GM15510 (cell line): Measurements from ENCODE around the gene SLC19A1.

ENCODE experiments used
- POLR2A ChIP-seq: IDR thresholded peaks from 3 replicates; pipeline ENCODE4 v1.6.1; 2011; ENCODE audit warnings: borderline replicate concordance; ENCODE audit not compliant: insufficient read length; ENCODE audit errors: extremely low read depth

The SLC19A1 gene

DNA sequence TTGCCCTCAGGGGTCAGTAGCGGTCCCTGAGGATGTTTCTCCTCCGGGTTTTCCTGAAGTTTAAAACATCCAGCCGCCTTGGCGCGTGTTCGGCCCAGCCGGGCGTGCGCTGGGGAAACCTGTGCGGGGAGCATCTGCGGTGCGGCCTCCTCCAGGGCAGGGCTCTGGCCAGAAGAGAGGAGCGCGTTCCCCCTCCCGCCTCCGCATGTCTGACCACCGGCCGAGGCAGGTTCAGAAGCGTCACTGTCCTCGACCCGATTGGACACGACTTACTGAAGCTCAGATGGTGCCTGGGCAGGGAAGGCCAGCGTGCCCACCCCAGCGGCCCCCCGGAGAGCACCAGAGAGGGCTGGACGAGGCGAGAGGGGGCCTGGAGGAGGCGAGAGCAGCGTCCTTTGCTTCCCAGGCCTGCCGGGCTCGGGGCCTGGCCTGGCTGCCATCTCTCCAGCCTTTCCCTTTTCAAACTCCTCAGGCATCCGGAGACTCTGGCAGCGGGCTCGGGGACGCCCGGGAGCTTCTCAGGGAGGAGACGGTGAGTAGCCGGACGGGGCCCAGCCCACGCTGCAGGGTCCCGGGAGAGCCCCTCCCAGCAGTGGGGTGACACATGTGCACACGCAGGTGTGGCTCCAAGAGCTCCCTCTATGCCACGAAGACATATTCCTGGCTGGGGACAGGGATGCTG lies 67.1 kb downstream of the SLC19A1 start:
- TF ChIP-seq POLR2A = no peak

DNA sequence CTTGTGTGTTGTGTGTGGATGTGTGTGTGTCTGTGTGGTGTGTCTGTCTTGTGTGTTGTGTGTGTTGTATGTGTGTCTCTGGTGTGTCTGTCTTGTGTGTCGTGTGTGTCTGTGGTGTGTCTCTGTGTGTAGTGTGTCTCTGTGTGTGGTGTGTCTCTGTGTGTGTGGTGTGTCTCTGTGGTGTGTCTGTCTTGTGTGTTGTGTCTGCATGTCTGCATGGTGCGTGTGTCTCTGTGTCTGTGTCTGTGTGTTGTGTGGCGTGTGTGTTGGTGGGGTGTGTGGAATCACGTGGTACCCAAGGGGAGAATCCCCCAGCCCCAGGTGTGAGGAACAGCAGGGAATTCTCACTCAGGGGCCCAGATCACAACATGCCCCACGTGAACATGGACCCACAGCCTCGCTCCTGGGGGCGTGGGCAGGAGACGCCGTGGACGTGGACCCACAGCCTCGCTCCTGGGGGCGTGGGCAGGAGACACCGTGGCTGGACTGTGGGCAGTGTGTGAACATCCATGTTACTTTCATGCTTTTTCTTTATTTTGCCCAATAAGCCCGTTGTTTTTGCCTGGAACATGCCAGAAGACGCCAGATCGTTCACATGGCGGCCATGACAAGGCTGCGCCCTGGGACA lies 67.8 kb downstream of the SLC19A1 start:
- TF ChIP-seq POLR2A = no peak

DNA sequence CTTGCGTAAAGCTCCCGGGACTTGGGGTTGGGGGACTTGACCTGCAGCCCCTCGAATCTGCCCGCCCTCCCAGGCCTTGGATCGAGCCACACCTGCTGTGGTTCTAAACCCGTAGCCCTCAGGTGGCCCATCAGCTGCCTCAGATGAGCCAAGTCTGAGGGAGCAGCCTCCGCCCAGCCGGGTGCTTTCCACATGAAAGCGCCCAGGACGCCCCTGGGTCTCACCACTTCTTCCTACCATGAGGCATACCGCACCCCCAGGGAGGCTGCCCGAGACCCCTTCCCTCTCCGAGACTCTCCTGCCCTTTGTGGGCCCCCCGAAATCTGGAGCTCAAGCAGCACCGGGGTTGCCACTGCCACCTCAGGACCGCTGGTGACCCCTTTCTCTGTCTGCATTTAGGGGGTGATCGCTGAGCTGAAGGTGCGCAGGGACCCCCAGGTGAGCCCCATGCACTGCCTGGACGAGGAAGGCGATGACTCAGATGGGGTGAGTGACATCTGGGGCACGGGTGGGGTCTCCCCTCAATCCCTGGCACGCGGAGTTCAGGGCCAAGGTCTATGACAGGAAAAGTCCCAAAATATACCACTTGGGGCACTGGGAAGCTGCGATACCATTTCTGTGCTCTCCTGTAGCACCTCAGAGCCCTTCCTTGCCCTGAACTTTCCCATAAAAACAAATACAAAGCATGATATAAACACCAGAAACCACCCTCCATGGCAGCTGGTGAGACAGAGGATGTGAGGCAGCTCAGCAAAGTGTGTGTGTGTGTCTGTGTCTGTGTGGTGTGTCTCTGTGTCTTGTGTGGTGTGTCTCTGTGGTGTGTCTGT lies 68.5 kb downstream of the SLC19A1 start:
- TF ChIP-seq POLR2A = no peak

DNA sequence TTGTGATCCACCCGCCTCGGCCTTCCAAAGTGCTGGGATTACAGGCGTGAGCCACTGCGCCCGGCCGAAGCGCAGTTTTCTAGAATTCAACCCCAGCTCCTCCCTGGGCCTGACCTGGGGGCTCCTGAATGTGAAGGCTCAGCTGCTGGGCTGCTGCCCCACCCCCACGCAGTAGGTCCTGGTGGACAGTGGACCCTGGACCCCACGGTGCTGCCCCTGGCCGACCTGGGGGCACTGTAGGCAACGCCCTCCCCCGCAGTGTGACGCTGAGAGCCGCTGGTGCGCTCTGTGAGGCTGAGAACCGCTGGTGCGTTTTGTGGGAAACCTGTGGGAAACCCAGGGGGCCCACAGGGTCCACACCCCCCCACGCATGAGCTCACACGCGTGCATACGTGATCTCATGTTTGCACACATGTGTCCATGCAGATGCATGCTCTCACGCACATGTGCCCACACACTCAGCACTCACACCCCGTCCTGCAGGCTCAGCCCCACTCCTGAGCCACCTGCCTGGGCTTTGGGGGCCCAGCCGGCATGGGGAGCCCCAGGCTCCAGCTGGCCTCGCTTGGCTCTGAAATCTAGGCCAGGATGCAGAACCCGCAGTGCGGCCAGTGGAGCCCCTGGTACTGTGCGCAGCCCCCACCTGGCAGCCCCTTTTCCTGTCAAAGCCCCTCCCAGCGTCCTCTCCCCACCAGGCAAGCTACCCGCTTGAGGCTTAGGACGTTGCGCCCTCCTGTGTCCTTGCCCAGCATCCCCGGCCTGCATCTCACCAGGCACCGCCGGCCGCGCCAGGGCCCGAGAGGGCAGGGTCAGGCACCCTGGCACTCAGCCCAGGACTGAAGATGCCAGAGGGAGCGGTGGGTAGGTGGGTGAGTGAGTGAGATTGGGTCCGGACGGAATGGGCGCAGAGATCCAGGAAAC lies 69.5 kb downstream of the SLC19A1 start:
- TF ChIP-seq POLR2A = no peak

DNA sequence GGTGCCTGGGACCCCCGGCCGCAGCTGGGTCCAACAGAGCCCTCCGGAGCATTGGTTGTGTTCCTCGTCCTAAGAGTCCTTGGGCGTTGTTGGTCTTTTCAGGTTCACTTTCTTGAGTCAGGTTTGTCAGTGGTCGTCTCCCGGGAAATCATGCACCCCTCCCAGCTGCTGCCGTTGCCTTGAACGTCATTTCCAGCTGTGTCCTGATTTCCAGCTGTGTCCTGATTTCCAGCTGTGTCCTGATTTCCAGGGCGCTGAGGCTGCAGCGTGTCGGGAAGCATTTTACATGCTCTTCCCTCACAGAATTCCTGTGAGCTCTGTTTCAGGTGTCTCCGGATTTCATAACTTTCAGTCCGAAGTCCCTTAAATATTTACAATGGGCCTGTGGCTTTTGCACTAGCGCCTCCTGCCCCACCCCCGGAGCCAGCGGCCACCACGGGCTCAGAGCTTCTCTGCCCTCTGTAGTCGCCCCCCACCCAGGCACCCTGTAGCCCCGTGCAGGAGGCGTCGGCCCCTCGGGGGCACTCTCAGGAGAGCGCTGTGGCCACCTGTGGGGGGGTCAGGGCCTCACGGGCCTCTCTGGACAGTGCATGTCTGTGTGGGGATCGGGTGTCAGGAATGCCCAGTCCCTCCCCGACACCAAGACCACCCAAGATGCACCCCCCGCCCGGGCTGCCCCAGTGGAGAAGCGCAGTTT lies 70.6 kb downstream of the SLC19A1 start:
- TF ChIP-seq POLR2A = no peak

DNA sequence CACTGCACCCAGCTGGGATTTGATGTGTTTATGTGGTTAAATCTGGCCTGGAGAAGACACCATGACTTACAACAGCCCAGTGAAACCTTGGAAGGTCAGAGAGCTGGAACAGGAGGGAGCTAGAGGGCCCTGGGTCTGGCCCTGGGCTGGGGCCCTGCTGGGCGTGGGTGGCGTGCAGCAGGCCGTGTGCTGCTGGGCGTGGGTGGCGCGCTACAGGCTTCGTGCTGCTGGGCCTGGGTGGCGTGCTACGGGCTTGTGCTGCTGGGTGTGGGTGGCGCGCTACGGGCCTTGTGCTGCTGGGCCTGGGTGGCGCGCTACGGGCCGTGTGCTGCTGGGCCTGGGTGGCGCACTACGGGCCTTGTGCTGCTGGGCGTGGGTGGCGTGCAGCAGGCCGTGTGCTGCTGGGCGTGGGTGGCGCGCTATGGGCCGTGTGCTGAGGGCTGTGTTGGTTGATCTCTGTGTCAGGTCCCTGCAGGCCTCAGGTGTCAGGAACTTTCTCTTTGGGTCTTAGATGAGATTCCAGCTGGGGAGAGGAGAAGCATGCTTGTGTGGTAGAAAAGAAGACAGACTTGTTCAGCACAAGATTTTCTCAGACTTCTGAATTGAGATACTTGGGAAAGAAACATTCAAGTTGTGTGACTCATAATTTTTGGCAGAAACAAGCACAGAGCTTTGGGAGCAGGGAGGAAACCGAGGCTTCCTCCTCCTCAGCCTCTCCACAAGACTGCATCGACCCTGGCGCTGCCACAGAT lies 71.3 kb downstream of the SLC19A1 start:
- TF ChIP-seq POLR2A = no peak

DNA sequence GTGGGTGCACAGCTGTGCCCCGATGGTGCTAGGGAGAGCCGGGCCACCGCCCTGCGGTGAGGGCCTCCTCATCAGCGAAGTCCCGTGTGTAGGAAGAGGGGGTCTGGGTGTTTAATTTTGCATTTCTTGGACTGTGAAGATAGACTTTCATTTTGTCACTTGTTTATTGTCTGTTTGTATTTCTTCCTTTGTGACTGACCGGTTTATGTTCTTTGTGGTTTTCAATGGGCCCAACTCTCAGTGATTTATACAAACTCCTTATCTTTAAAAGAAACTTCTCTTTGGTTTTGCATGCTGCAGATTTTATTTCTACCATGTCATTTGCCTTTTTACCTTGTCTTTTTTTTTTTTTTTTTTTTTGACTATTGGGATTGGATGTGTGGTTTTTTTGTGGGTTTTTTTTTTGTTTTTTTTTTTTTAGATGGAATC lies 72.1 kb downstream of the SLC19A1 start:
- TF ChIP-seq POLR2A = no peak

DNA sequence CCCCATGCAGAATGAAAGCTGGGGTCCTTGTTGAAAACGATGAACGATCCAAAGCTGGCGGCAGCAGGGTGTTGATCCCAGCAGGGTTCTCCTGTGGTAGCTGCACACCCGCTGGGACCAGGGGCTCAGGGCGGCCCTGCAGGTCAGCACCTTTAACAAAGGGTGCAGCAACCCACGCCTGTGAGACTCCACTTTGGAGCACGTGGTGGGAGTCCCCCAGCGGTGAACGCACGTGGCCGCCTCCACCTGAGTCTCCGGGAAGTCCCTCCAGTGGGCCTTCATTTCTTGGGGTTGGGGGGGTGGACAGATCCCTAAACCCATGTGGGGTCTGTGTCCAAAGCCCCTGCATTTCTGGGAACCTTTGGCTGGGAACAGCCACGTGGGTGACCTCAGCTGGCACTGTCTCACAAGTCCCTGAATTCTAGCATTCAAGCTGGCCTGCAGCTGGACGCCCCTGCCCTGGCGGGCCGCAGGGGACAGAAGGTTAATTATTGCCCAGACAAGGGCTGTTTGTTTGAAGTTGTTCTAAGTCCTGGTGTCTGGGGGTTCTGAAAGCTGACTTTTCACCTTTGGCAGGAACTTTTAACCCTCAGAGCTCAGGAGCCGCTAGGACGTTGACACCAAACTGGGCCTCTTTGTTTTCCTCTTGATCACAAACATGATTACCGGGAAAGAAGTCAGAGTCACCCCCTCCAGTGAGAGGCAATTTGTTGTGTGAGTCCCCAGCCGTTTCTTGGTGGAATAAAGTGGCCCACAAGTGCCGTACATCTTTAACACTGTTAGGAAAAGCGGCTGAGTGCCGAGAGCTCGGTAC lies 72.8 kb downstream of the SLC19A1 start:
- TF ChIP-seq POLR2A = no peak

DNA sequence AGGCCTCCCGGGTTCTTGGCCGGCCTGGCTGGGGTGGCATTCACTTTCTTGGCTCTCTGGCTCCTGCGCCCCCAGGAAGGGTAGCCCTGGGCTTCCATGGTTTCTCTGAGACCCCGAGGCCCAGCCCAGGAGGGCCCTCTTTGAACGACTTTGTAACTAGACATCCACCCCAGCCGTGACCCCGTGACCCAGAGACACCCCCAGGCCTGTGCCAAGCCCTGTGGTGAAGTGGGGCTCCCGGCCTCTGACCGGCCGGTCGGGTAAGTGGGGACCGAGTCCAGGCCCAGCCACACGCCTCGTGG lies 73.3 kb downstream of the SLC19A1 start:
- no peak for TF ChIP-seq POLR2A

DNA sequence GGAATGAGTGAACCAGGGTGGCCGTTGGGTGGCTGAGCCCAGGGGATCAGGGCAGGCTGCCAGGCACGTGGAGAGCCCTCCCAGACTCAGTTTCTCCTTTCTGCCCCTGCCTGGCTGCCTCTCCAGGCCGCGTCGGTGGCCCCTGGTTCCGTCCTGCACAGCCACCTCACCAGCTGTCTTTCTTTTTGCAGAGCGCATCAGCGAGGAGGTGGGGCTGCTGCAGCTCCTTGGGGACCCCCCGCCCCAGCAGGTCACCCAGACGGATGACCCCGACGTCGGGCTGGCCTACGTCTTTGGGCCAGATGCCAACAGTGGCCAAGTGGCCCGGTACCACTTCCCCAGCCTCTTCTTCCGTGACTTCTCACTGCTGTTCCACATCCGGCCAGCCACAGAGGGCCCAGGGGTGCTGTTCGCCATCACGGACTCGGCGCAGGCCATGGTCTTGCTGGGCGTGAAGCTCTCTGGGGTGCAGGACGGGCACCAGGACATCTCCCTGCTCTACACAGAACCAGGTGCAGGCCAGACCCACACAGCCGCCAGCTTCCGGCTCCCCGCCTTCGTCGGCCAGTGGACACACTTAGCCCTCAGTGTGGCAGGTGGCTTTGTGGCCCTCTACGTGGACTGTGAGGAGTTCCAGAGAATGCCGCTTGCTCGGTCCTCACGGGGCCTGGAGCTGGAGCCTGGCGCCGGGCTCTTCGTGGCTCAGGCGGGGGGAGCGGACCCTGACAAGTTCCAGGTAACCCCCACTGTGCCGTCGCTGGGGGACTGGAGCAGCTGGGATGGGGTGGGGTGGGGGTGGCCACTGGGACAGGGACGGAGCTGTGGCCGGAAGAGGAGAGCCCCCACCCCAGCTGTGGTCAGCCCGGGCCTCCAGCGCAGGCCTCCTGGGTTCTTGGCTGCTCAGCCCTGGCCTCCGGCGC lies 73.9 kb downstream of the SLC19A1 start:
- no peak for TF ChIP-seq POLR2A

DNA sequence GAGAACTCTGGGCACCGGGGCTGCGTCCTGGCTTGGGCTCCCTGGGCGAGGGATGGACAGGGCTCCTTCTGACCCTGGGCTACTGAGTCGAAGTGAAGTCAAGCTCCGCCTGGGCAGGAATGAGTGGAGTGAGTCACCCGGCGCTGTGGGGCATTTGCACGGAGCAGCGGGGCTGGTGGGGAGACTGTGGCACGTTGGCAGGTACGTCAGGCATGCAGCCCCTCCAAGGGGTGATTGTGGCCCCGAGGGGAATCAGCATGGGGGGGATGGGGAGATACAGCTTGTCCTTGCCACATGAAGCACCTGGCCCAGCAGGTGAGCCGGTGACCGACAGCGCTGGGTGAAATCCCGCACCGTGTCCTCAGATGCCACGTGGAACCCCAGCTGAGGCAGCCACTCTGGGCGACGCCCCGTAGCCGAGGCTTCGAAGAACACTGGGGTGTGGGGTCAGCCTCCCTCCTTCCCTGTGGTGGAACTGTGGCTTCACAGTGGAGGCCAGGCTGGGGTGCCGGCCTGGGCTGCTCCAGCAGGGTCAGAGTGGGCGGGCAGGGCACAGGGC lies 74.9 kb downstream of the SLC19A1 start:
- no peak for TF ChIP-seq POLR2A
